SH-SY5Y (cell line): ENCODE data around the gene SLC25A10.

Experiments
- GATA2 ChIP-seq: IDR thresholded peaks from 2 replicates; pipeline ENCODE4 v1.6.1; 2011; ENCODE audit warnings: mild to moderate bottlenecking, low read depth, low read length
- GATA3 ChIP-seq: IDR thresholded peaks from 2 replicates; pipeline ENCODE4 v1.6.1; 2011; ENCODE audit warnings: low read depth, mild to moderate bottlenecking, low read length, moderate library complexity

DNA sequence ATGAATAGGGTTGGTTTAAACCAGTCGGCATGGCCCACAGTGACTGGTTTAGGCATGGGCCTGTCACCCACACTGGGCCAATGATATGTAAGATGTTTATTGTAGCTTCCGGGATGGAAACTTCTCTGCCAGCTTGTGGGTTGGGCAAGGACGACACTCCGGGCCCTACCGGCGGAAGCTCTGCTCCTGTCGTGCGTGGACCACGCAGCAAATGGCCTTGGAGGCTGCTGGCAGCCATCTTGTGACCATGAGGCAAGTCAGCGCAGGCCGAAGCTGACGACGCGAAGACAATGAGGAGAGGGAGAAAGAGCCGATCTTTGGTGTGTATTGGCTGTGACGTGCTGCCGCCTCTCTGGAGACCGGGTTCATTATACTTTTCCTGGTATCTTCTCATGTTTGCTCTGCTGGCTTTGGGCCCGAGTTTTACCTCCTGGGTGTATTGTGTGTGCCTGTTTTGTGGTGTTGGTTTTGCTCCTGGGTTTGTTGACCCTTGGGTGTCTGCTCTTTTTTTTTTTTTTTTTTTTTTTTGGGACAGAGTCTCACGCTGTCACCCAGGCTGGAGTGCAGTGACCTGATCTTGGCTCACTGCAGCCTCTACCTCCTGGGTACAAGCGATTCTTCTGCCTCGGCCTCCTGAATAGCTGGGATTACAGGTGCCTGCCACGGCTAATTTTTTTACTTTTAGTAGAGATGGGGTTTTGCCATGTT is 15.4 kb downstream of the SLC25A10 start:
- TF ChIP-seq GATA3 (no peak), GATA2 (no peak)
